HUES6 (cell line): ENCODE results near the gene MYCN.
"Not testable (repeated sequence)": the region's sequence is repeated elsewhere in the genome, so short reads cannot be mapped to it uniquely, and the experiment has no call there.

Source experiments
- H3K27ac ChIP-seq: 2 replicates; pipeline ENCODE4 v1.7.0; 2013; ENCODE audit warnings: low read depth, mild to moderate bottlenecking, low read length, inconsistent platforms
- H3K27me3 ChIP-seq: 2 replicates; pipeline ENCODE4 v1.6.1; 2013; ENCODE audit warnings: low read length; ENCODE audit not compliant: control insufficient read depth, insufficient read depth
- H3K36me3 ChIP-seq: 2 replicates; pipeline ENCODE4 v1.6.1; 2013; ENCODE audit warnings: low read length; ENCODE audit not compliant: control insufficient read depth, insufficient read depth
- H3K4me1 ChIP-seq: 2 replicates; pipeline ENCODE4 v1.6.1; 2013; ENCODE audit warnings: low read length; ENCODE audit not compliant: control insufficient read depth, insufficient read depth
- H3K4me3 ChIP-seq: 2 replicates; pipeline ENCODE4 v1.5.1; 2013; ENCODE audit warnings: low read depth, low read length
- H3K9ac ChIP-seq: one replicate; pipeline ENCODE4 v1.6.1; 2013; ENCODE audit warnings: mild to moderate bottlenecking, low read length
- H3K9me3 ChIP-seq: 2 replicates; pipeline ENCODE4 v1.6.1; 2013; ENCODE audit warnings: low read depth, low read length; ENCODE audit not compliant: control insufficient read depth, insufficient read depth

The MYCN gene

GRCh38 chr2:15899327-15899612, 41.1 kb upstream of the MYCN start:
- no peak overlapping the region for H3K4me3 ChIP-seq
- no peak overlapping the region for H3K9ac ChIP-seq
- no peaks in the 10 kb centered on the region for H3K36me3 ChIP-seq
- peaks cover 12% of the 10 kb centered on the region for H3K9me3 ChIP-seq
- no peaks in the 10 kb centered on the region for H3K27me3 ChIP-seq
- H3K27ac ChIP-seq, result no peak overlapping the region
- peaks cover 9% of the 10 kb centered on the region for H3K4me1 ChIP-seq

DNA sequence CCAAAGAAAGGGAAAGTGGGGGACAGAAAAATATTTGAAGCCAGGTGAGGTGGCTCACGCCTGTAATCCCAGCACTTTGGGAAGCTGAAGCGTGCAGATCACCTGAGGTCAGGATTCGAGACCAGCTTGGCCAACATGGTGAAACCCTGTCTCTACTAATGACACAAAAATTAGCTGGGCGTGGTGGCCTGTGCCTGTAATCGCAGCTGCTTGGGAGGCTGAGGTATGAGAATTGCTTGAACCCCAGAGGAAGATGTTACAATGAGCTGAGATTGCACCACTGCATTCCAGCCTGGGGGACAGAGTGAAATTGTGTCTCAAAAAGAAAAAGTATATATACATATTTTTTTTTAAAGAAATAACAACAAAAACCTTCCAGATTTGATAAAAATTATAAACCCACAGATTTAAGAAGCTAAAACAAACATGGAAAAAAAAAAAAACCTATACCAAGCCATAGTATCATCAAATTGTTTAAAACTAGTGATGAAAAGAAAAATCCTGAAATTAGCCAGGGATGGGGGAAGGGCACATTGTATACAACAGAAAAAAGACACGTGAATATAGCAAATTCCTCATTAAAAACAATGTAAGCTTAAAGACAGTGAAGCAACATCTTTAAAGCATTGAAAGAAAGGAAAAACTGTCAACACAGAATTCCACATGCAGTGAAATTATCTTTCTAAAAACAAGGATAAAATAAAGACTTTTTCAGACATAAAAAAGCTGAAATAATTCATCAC, 40.4 kb upstream of the MYCN start:
- Histone ChIP-seq H3K9me3 (peaks cover 12% of the 10 kb centered on the region), H3K4me1 (peaks cover 9% of the 10 kb centered on the region), H3K27ac (no peak overlapping the region), H3K4me3 (no peak overlapping the region), H3K27me3 (no peaks in the 10 kb centered on the region), H3K9ac (no peak overlapping the region), H3K36me3 (no peaks in the 10 kb centered on the region)

DNA sequence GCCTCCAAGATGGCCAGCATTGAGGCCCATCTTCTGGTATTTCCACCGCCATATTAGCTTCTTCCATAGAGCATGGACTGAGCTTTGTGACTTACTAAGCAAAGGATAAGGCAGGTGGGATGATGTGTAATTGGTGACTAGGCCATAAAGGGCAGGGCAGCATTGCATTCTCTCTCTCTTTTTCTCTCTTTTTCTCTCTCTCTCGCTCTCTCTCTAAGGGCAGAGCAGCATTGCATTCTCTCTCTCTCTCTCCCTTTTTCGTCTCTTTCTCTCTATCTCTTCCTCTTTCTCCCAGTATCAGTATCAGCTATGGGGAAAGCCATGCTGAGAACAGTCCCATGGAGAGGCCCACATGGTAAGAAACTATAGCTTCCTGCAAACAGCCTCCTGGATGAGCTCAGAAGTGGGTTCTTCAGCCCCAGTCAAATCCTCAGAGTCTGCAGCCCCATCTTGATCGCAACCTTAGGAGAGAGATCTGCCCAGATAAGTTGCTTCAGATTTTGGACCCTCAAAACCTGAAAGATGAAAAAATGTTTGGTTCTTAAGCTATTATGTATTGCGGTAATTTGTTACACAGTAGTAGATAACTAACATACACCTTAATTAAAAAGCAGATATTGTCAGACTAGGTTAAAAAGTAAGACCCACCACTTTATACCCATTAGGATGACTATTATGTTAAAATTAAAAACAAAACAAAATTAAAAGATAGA, 39.1 kb upstream of the MYCN start:
- Histone ChIP-seq H3K27me3 (no peaks in the 10 kb centered on the region), H3K9me3 (peaks cover 12% of the 10 kb centered on the region), H3K36me3 (no peaks in the 10 kb centered on the region), H3K27ac (no peak overlapping the region), H3K4me3 (no peak overlapping the region), H3K9ac (no peak overlapping the region), H3K4me1 (peaks cover 1% of the 10 kb centered on the region)

GRCh38 chr2:15901808-15902130, 38.6 kb upstream of the MYCN start:
- Histone ChIP-seq H3K27ac (no peak overlapping the region), H3K27me3 (no peaks in the 10 kb centered on the region), H3K4me1 (no peaks in the 10 kb centered on the region), H3K36me3 (no peaks in the 10 kb centered on the region), H3K9me3 (peaks cover 12% of the 10 kb centered on the region), H3K4me3 (no peak overlapping the region), H3K9ac (no peak overlapping the region)

- H3K27me3 ChIP-seq, H3K36me3 ChIP-seq, H3K9ac ChIP-seq, H3K4me3 ChIP-seq, H3K27ac ChIP-seq, H3K4me1 ChIP-seq, H3K9me3 ChIP-seq: not testable (repeated sequence)
These were observed 36.4 kb upstream of the MYCN start for GRCh38 chr2:15903910-15904309.

- H3K27ac ChIP-seq, result no peak overlapping the region
- no peaks in the 10 kb centered on the region for H3K27me3 ChIP-seq
- no peak overlapping the region for H3K4me3 ChIP-seq
- H3K9ac ChIP-seq, result no peak overlapping the region
- peaks cover 6% of the 10 kb centered on the region for H3K9me3 ChIP-seq
- no peaks in the 10 kb centered on the region for H3K4me1 ChIP-seq
- no peaks in the 10 kb centered on the region for H3K36me3 ChIP-seq
These were observed 35.1 kb upstream of the MYCN start for GRCh38 chr2:15905267-15905645.

GRCh38 chr2:15905986-15906491, 34.3 kb upstream of the MYCN start:
- Histone ChIP-seq H3K9me3 (peaks cover 4% of the 10 kb centered on the region), H3K36me3 (no peaks in the 10 kb centered on the region), H3K4me1 (no peaks in the 10 kb centered on the region), H3K27ac (no peak overlapping the region), H3K9ac (no peak overlapping the region), H3K27me3 (no peaks in the 10 kb centered on the region), H3K4me3 (no peak overlapping the region)

GRCh38 chr2:15906778-15907177, 33.6 kb upstream of the MYCN start:
- H3K27ac ChIP-seq, result no peak overlapping the region
- no peak overlapping the region for H3K9ac ChIP-seq
- no peaks in the 10 kb centered on the region for H3K4me1 ChIP-seq
- H3K36me3 ChIP-seq, result no peaks in the 10 kb centered on the region
- no peaks in the 10 kb centered on the region for H3K9me3 ChIP-seq
- H3K4me3 ChIP-seq, result no peak overlapping the region
- H3K27me3 ChIP-seq, result no peaks in the 10 kb centered on the region

GRCh38 chr2:15907461-15908324, 32.7 kb upstream of the MYCN start:
- H3K36me3 ChIP-seq, result no peaks in the 10 kb centered on the region
- no peaks in the 10 kb centered on the region for H3K9me3 ChIP-seq
- no peaks in the 10 kb centered on the region for H3K27me3 ChIP-seq

DNA sequence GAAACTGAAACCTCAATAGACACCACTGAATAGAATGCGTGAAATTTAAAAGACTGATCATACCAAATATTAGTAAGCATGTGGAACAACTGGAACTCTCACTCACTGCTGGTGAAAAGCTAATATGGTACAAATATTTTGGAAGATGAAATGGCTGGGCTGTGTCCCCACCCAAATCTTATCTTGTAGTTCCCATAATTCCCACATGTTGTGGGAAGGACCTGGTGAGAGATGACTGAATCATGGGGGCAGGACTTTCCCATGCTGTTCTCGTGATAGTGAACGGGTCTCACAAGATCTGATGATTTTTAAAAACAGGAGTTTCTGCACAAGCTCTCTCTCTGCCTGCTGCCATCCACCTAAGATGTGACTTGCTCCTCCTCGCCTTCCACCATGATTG, 32.0 kb upstream of the MYCN start:
- Histone ChIP-seq H3K36me3 (no peaks in the 10 kb centered on the region), H3K9me3 (no peaks in the 10 kb centered on the region), H3K4me3 (no peak overlapping the region), H3K27ac (no peak overlapping the region), H3K4me1 (no peaks in the 10 kb centered on the region), H3K27me3 (no peaks in the 10 kb centered on the region), H3K9ac (no peak overlapping the region)

More at GRCh38 chr2:15907461-15908324, 32.7 kb upstream of the MYCN start:
- Histone ChIP-seq H3K9ac (no peak overlapping the region), H3K4me1 (no peaks in the 10 kb centered on the region), H3K4me3 (no peak overlapping the region), H3K27ac (no peak overlapping the region)

GRCh38 chr2:15909157-15909556, 31.2 kb upstream of the MYCN start:
- Histone ChIP-seq H3K9ac (no peak overlapping the region), H3K27ac (no peak overlapping the region), H3K4me3 (no peak overlapping the region), H3K36me3 (no peaks in the 10 kb centered on the region), H3K27me3 (no peaks in the 10 kb centered on the region), H3K9me3 (no peaks in the 10 kb centered on the region), H3K4me1 (no peaks in the 10 kb centered on the region)
